GM13977 (cell line): Measurements from ENCODE around the gene ERC2.

Experiments
- DNase-seq: peaks from one replicate; pipeline ENCODE4 v3.0.0; 2012; ENCODE audit warnings: low spot score
- CTCF ChIP-seq: IDR thresholded peaks from 2 replicates; pipeline ENCODE4 v1.5.1; 2012; ENCODE audit warnings: mild to moderate bottlenecking, control low read depth; ENCODE audit not compliant: insufficient read depth; ENCODE audit errors: extremely low read depth, missing control alignments
- in situ Hi-C: fragments of 300-500 bp; cut with MboI; formaldehyde crosslinking; loops from one replicate; pipeline ENCODE4 v1.12.0; 2022; ENCODE audit warnings: low sequenced_read_pairs, low pct_unique_long_range_greater_than_20kb, mixed read lengths, inconsistent platforms; ENCODE audit not compliant: unreplicated experiment

ERC2 gene

GRCh38 chr3:56192001-56192400, 276.3 kb downstream of the ERC2 start:
- in situ Hi-C loops, result no loop called here
- TF ChIP-seq CTCF, result no peak
- no peak for DNase-seq

DNA sequence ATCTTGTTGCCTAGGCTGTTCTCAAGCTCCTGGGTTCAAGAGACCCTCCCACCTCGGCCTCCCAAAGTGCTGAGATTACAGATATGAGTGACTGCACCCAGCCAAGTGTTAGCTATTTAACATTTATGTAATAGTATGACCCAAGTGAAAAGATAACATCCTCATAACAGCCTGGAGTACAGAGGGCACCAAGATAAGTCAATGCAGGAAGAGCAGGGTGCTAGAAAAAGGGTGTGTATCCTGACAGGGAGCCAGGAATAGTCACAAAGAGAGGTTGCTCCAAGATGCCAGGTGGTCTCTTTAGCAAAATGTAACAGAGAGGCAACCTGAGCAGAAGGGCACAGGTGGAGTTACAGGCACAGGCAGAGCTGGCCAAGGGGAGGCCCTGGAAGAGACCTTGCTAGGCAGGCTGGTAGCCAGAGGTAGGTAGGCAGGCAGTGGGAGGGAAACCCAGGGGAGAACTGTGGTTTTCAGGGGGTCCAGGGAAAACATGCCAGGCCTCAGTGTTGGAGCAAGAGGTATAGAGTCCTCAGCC, 277.4 kb downstream of the ERC2 start:
- in situ Hi-C loops, result no loop called here
- no peak for TF ChIP-seq CTCF
- DNase-seq, result no peak

DNA sequence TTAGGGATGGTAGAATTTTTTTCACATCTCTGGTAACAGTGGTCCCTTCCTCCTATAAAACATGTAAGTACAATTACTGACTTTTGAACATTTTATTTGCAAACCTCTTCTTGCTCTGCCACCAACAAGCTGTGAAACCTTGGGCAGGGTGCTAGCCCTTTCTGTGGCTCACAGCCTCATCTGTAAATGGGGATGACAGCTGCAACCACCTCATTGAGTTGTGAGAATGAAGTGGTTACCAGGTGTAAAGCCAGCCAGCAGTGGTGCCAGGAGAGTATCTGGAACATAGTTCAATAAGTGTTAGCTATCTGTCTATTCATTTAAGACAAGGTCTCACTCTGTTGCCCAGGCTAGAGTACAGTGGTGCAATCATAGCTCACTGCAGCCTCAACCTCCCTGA, 278.1 kb downstream of the ERC2 start:
- no peak for DNase-seq
- in situ Hi-C loops, result no loop called here
- TF ChIP-seq CTCF, result no peak

DNA sequence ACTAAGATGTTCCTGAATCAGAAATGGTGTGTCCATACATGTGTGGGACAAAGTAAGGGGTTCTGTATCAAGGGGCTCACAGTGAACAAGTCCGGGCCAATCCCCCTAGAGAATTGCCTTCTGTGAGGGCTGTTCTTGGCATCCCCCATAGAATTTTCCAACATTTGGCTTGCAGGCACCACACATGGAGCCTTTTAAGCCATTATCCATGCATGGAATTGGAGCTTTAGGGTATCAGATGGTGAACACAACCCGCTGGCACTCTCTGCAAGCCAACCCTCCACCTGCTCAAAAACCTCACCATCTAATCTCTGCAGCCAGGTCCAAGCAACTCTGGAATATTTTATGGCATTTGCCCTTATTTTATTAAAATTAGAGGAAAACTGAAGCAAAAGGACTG, 278.7 kb downstream of the ERC2 start:
- DNase-seq, result no peak
- in situ Hi-C loops, result no loop called here
- TF ChIP-seq CTCF, result no peak

- TF ChIP-seq CTCF, result no peak
- DNase-seq, result no peak
- in situ Hi-C loops, result no loop called here
Observed at GRCh38 chr3:56188201-56188600, 280.1 kb downstream of the ERC2 start.

- TF ChIP-seq CTCF, result no peak
- no peak for DNase-seq
- in situ Hi-C loops, result no loop called here
Observed at GRCh38 chr3:56187051-56187450, 281.2 kb downstream of the ERC2 start.

DNA sequence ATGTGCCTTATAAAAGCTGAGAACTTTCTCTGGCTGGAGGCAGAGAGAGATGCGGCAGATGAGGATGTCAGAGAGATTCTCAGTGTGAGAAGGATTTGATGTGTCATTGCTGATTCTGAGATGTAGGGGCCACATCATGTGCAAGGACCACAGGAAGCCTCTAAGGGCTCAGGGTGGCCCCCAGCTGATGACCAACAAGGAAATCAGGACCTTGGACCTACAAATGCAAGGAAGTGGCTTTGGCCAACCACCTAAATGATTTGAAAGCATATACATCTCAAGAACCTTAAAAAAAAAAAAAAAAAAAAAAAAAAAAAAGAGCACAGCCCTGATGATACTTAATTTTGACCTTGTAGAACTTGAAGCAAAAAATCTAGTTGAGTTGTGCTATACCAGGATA, 282.4 kb downstream of the ERC2 start:
- no peak for TF ChIP-seq CTCF
- in situ Hi-C loops, result no loop called here
- DNase-seq, result no peak
